Mucosa of rectum (tissue), 2 donors: ENCODE data around the gene PSME2.

Source experiments
- H3K27ac ChIP-seq, 2 donors: one replicate each; pipeline ENCODE4 v1.7.0; 2013; ENCODE audit warnings: inconsistent platforms in 2 of 2, low read depth in 2 of 2, low read length in 2 of 2
- H3K27me3 ChIP-seq, 2 donors: one replicate each; pipeline ENCODE4 v1.7.0; 2013; ENCODE audit warnings: low read length in 2 of 2; ENCODE audit not compliant: control insufficient read depth in 2 of 2, insufficient read depth in 2 of 2
- H3K36me3 ChIP-seq, 2 donors: one replicate each; pipeline ENCODE4 v1.7.0; 2013; ENCODE audit warnings: low read length in 2 of 2; ENCODE audit not compliant: control insufficient read depth in 2 of 2, insufficient read depth in 2 of 2
- H3K4me1 ChIP-seq, 2 donors: one replicate each; pipeline ENCODE4 v1.7.0; 2013; ENCODE audit warnings: low read length in 2 of 2, mild to moderate bottlenecking in 1 of 2; ENCODE audit not compliant: control insufficient read depth in 2 of 2, insufficient read depth in 2 of 2
- H3K4me3 ChIP-seq, 2 donors: one replicate each; pipeline ENCODE4 v1.7.0; 2013; ENCODE audit warnings: low read length in 2 of 2
- H3K9ac ChIP-seq, 2 donors: one replicate each; pipeline ENCODE4 v1.7.0; 2013; ENCODE audit warnings: low read length in 2 of 2, low read depth in 1 of 2, mild to moderate bottlenecking in 1 of 2
- H3K9me3 ChIP-seq, 2 donors: one replicate each; pipeline ENCODE4 v1.7.0; 2013; ENCODE audit warnings: low read length in 2 of 2; ENCODE audit not compliant: control insufficient read depth in 2 of 2
- donor health status: healthy.
- donor health status: Normal muscosa, but diverticular disease.

Gene PSME2

DNA sequence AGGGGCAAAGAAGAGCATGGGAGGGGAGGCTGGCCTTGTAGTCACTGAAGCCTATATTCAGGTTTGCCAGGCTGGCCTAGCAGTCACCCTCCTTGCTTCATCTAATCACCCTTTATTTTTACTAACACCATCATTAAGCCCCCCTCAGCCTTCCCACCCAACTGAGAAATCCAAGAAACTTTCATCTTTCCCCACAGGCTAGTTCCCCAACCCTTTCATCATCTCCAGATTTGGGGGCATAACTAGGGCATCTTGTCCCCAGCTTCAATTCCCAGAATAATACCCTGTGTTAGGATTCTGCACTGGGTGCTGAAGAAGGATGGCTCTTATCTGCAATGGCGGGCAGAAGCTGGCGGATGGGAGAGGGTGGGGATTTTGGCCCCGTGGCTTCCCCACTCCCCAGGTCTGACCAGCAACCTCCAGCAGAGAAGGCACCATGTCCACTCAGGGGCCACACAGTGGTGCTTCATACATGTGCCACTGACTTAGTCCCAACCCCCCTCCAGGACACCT is 45.4 kb downstream of the PSME2 start:
- Histone ChIP-seq H3K4me1 (no peaks in the 10 kb centered on the region), H3K36me3 (peaks cover 45 to 55% of the 10 kb centered on the region in 2 donors), H3K9ac (no peak overlapping the region), H3K27me3 (no peaks in the 10 kb centered on the region), H3K27ac (no peak overlapping the region), H3K9me3 (no peaks in the 10 kb centered on the region), H3K4me3 (no peak overlapping the region)

- Histone ChIP-seq H3K9ac (no peak overlapping the region), H3K36me3 (peaks cover 45 to 55% of the 10 kb centered on the region in 2 donors), H3K4me1 (peaks cover 4 to 5% of the 10 kb centered on the region in 2 donors), H3K9me3 (no peaks in the 10 kb centered on the region), H3K4me3 (no peak overlapping the region), H3K27me3 (no peaks in the 10 kb centered on the region), H3K27ac (no peak overlapping the region)
These were observed 46.0 kb downstream of the PSME2 start for GRCh38 chr14:24100197-24100981.

DNA sequence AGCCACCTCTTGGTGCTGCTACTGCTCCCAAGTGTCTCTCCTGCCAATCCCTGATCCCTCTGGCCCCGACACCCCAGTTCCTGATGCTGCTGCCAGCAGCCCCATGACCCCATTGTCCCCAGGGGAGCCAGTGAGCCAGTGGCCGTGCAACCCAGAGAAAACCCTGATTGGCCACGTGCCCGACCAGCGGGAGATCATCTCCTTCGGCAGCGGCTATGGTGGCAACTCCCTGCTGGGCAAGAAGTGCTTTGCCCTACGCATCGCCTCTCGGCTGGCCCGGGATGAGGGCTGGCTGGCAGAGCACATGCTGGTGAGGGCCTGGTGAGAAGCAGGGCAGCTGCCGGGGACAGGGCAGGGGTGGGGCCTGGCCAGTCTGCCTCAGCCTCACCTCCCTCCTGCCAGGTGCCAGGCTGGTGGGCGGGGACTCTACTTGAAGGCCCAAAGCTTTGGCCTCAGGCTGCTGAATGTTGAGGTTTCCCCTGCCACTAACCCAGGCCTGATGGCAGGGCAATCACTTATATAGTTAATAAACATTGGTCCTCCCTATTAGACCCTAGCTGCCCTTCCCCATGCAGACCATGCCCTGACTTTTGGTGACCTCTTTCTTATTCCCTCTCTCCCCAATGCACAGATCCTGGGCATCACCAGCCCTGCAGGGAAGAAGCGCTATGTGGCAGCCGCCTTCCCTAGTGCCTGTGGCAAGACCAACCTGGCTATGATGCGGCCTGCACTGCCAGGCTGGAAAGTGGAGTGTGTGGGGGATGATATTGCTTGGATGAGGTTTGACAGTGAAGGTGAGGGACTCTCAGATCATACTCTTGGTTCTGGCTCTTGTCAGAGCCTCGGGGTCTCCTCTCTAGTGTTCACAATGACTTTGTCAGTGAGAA is 47.2 kb downstream of the PSME2 start:
- Histone ChIP-seq H3K36me3 (peaks cover 45 to 55% of the 10 kb centered on the region in 2 donors), H3K27ac (no peak overlapping the region)

GRCh38 chr14:24098229-24098926 is 48.0 kb downstream of the PSME2 start:
- H3K9me3 ChIP-seq: no peaks in the 10 kb centered on the region
- no peaks in the 10 kb centered on the region for H3K27me3 ChIP-seq
- peaks cover 40 to 49% of the 10 kb centered on the region in 2 donors for H3K36me3 ChIP-seq
- H3K4me1 ChIP-seq: peaks cover 12 to 15% of the 10 kb centered on the region in 2 donors
- H3K27ac ChIP-seq: no peak overlapping the region
- no peak overlapping the region for H3K4me3 ChIP-seq
- H3K9ac ChIP-seq: no peak overlapping the region

More for the DNA sequence above, 47.2 kb downstream of the PSME2 start:
- no peaks in the 10 kb centered on the region for H3K27me3 ChIP-seq
- H3K9me3 ChIP-seq: no peaks in the 10 kb centered on the region
- H3K4me3 ChIP-seq: no peak overlapping the region
- H3K4me1 ChIP-seq: peaks cover 9 to 10% of the 10 kb centered on the region in 2 donors
- H3K9ac ChIP-seq: no peak overlapping the region

GRCh38 chr14:24096545-24097181 is 49.7 kb downstream of the PSME2 start:
- Histone ChIP-seq H3K36me3 (peaks cover 32 to 38% of the 10 kb centered on the region in 2 donors), H3K9me3 (no peaks in the 10 kb centered on the region), H3K4me1 (peaks cover 13 to 28% of the 10 kb centered on the region in 2 donors), H3K9ac (no peak overlapping the region), H3K27me3 (no peaks in the 10 kb centered on the region), H3K4me3 (no peak overlapping the region), H3K27ac (no peak overlapping the region)

DNA sequence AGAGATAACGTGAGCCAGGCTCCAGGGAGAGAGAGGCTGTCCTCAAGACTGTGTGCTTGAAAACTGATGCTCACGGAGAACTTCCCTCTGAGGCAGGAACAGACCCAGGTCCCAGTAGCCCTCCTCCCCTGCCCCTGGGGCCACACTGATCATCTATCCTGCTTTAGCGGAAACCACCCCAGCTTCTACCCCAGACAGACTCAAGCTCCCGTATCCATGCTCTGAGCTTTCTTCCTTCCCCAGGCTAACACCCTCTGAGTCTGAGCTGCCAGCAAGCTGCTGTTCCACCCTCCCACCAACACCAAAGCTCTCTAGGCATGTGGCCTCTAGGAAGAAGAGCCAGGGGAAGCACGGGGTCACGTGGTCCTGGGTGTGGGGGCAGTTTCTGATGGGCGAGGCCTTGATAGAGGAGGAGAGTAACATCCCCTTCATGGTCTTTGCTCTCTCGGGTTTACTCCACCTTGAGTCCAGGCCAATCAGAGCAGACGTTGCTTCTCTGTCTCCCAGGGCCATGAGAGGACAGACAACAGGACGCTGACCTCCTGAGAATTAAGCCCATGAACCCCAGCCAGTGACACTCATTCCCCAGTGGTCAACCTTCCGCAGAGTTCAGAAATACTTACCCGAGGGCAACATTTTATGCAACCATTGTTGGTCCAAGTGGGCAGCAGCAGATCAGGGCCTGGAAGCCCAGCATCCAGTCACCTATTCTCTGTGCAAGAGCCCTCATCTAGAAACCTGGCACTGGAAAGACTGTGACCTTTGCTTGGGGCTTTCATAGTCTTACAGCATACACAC is 50.9 kb downstream of the PSME2 start:
- H3K4me1 ChIP-seq: peaks cover 13 to 29% of the 10 kb centered on the region in 2 donors
- H3K4me3 ChIP-seq: peak overlapping the region; percentile 85 to 92
- peak overlapping the region; percentile 99 for H3K27ac ChIP-seq
- peaks cover 21 to 28% of the 10 kb centered on the region in 2 donors for H3K36me3 ChIP-seq
- H3K9ac ChIP-seq: peak overlapping the region; percentile 93 to 98
- H3K27me3 ChIP-seq: no peaks in the 10 kb centered on the region
- no peaks in the 10 kb centered on the region for H3K9me3 ChIP-seq

- no peaks in the 10 kb centered on the region for H3K27me3 ChIP-seq
- no peaks in the 10 kb centered on the region for H3K9me3 ChIP-seq
- peak overlapping the region; percentile 85 to 92 for H3K4me3 ChIP-seq
- peak overlapping the region; percentile 93 to 98 for H3K9ac ChIP-seq
- H3K4me1 ChIP-seq: peaks cover 13 to 29% of the 10 kb centered on the region in 2 donors
- peaks cover 19 to 22% of the 10 kb centered on the region in 2 donors for H3K36me3 ChIP-seq
- H3K27ac ChIP-seq: peak overlapping the region; percentile 99
These were observed 51.6 kb downstream of the PSME2 start for GRCh38 chr14:24094841-24095270.

- H3K4me1 ChIP-seq: peaks cover 13 to 29% of the 10 kb centered on the region in 2 donors
- no peaks in the 10 kb centered on the region for H3K9me3 ChIP-seq
- peak within 1 kb of the TSS; percentile 99 for H3K27ac ChIP-seq
- H3K27me3 ChIP-seq: no peaks in the 10 kb centered on the region
- H3K4me3 ChIP-seq: peak within 1 kb of the TSS; percentile 85 to 92
- H3K9ac ChIP-seq: peak within 1 kb of the TSS; percentile 93 to 98
- peaks cover 13 to 15% of the 10 kb centered on the region in 2 donors for H3K36me3 ChIP-seq
These were observed 52.2 kb downstream of the PSME2 start, which contains the start of gene PCK2 for GRCh38 chr14:24093901-24094840. Gene PCK2, plus strand, starts transcription at chr14:24094311. Its CDS starts 95 bp downstream, at chr14:24094406.
